ENCODE measurements around the gene THRAP3. TPM values are rescaled to one million over a fixed set of nuclear protein-coding genes. Genes with fewer than 3 reads are reported as not detected.

THRAP3 gene
- polyA plus RNA-seq, 1 experiment: 76.0 TPM

DNA sequence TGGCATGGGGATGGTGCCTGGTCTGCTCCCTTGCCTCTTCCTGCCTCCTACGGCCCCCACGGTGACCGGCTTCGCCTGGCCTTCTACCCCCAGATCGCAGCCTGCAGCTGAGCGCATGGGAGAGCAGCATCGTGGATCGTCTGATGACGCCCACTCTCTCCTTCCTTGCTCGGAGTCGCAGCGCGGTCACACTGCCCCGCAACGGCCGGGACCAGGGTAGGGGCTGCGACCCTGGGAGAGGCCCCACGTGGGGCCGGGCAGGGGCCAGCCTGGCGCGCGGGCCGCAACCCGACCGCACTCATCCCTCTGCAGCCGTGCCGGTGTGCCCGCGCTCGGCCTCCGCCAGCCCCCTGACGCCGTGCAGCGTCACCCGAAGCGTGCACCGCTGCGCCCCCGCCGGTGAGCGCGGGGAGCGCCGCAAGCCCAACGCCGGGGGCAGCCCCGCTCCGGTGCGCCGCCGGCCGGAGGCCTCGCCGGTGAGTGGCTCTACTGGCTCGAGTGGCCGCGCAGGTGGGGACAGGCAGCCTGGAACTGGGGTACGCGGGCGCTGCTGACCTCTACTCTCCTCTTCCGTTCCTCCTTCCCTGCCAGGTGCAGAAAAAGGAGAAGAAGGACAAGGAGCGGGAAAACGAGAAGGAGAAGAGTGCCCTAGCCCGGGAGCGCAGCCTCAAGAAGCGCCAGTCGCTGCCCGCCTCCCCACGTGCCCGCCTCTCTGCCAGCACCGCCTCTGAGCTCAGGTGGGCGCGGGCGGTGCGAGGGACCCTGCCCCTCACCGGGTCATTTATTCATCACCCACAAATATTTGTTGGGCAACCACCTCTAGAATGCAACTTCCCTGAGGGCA is 47.9 kb upstream of the THRAP3 start:
- Histone ChIP-seq H3K9me3 (ENCODE audit: control insufficient read depth, insufficient read depth, low read length) (no peaks in the 10 kb centered on the region; the same call in 1 of the 2 replicates), H3K27me3 (ENCODE audit: control insufficient read depth, insufficient read depth, low read length) (no peaks in the 10 kb centered on the region), H3K4me3 (ENCODE audit: low read depth, low read length) (no peak overlapping the region), H3K27ac (ENCODE audit: low read depth, low read length) (no peak overlapping the region)
- TF ChIP-seq, protein P1, sequence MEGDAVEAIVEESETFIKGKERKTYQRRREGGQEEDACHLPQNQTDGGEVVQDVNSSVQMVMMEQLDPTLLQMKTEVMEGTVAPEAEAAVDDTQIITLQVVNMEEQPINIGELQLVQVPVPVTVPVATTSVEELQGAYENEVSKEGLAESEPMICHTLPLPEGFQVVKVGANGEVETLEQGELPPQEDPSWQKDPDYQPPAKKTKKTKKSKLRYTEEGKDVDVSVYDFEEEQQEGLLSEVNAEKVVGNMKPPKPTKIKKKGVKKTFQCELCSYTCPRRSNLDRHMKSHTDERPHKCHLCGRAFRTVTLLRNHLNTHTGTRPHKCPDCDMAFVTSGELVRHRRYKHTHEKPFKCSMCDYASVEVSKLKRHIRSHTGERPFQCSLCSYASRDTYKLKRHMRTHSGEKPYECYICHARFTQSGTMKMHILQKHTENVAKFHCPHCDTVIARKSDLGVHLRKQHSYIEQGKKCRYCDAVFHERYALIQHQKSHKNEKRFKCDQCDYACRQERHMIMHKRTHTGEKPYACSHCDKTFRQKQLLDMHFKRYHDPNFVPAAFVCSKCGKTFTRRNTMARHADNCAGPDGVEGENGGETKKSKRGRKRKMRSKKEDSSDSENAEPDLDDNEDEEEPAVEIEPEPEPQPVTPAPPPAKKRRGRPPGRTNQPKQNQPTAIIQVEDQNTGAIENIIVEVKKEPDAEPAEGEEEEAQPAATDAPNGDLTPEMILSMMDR (IDR thresholded peaks at IDR 0.05; ENCODE audit: low read depth, low read length): no peak
- ChIA-PET POLR2A (no interaction called here), CTCF (interaction anchor here (1.4 kb wide), 1 partner anchor 109 kb away, joined by 4 read pairs; no protein-coding TSS in a partner anchor)
- no peak for DNase-seq (ENCODE audit: low read depth, low spot score)

DNA sequence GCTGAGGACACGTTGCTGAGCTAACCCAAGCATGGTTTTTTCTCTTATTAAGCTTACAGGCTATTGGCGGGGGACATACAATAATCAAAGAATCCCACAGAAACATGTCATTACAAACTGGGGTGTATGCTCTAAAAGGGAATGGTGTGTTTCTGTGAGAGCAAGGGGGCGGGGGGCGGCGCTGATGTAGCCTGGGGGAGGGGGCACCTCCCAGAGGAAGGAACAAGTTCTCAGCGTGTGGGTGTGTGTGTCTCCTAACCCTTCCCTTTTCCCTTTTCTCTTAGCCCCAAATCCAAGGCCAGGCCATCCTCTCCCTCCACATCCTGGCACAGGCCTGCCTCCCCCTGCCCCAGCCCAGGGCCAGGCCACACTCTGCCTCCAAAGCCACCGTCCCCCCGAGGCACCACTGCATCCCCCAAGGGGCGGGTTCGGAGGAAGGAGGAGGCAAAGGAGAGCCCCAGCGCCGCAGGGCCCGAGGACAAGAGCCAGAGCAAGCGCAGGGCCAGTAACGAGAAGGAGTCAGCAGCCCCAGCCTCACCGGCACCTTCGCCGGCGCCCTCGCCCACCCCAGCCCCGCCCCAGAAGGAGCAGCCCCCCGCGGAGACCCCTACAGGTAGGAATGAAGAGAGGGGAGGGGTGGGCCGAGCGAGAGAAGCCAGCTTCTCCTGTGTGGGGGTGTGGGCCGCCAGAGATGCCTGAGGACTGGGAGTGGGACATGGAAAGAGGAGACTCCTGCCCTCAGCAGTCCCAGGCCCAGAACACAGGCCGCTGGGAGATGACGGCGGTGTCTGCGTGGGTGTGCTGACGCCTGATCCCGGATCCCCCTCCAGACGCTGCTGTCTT is 46.4 kb upstream of the THRAP3 start:
- Histone ChIP-seq H3K4me3 (ENCODE audit: low read depth, low read length) (no peak overlapping the region), H3K27me3 (ENCODE audit: control insufficient read depth, insufficient read depth, low read length) (no peaks in the 10 kb centered on the region), H3K27ac (ENCODE audit: low read depth, low read length) (no peak overlapping the region), H3K9me3 (ENCODE audit: control insufficient read depth, insufficient read depth, low read length) (no peaks in the 10 kb centered on the region; the same call in 1 of the 2 replicates)
- CTCF ChIA-PET: interaction anchor here (1.4 kb wide), 1 partner anchor 108 kb away, joined by 4 read pairs; no protein-coding TSS in a partner anchor
- TF ChIP-seq, protein P1 (IDR thresholded peaks at IDR 0.05; ENCODE audit: low read depth, low read length): no peak
- no peak for DNase-seq (ENCODE audit: low read depth, low spot score)
- POLR2A ChIA-PET: no interaction called here

DNA sequence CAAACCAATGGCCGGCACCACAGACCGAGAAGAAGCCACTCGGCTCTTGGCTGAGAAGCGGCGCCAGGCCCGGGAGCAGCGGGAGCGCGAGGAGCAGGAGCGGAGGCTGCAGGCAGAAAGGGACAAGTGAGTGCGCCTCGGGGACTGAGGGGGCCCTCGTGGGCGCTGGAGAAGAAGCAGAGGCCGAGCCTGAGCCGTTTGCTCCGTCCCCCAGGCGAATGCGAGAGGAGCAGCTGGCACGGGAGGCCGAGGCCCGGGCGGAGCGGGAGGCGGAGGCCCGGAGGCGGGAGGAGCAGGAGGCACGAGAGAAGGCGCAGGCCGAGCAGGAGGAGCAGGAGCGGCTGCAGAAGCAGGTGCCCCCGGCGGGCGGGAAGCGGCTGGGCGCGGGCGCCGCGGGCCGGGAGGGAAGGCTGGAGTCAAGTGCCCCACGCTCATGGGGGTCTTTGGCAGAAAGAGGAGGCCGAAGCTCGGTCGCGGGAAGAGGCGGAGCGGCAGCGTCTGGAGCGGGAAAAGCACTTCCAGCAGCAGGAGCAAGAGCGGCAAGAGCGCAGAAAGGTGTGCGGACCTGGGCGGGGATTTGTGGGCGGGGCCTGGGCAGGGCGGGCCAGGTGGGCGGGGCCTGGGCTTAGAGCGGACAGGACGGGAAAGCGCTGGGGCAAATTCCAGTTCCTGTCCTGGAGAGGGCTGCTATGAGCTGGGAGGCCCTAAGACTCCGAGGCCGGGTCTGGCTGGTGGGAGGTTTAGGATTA is 45.6 kb upstream of the THRAP3 start:
- no peak overlapping the region for H3K4me3 ChIP-seq (ENCODE audit: low read depth, low read length)
- H3K27ac ChIP-seq (ENCODE audit: low read depth, low read length): no peak overlapping the region
- no peaks in the 10 kb centered on the region; the same call in 1 of the 2 replicates for H3K9me3 ChIP-seq (ENCODE audit: control insufficient read depth, insufficient read depth, low read length)
- CTCF ChIA-PET: interaction anchor here (0.6 to 1.6 kb wide), 3 partner anchors 10 to 103 kb away, joined by 3 to 7 read pairs (median 6); no protein-coding TSS in a partner anchor
- DNase-seq (ENCODE audit: low read depth, low spot score): no peak
- H3K27me3 ChIP-seq (ENCODE audit: control insufficient read depth, insufficient read depth, low read length): no peaks in the 10 kb centered on the region
- POLR2A ChIA-PET: no interaction called here
- TF ChIP-seq, protein P1 (IDR thresholded peaks at IDR 0.05; ENCODE audit: low read depth, low read length): no peak

DNA sequence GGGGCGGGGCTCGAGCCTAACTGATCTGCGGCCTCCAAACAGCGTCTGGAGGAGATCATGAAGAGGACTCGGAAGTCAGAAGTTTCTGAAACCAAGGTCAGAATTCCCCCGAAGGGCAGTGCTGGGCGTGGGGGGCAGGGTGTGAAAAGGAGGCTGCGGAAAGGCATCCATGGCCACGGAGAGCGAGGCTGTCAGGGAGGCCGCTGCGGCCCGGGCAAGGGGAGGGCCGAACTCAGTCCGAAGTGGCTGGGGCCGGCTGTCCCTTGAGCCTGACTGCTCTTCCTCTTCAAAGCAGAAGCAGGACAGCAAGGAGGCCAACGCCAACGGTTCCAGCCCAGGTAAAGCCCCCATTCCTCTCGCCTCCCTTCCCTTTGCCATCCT is 45.0 kb upstream of the THRAP3 start:
- CTCF ChIA-PET: interaction anchor here (1.0 to 1.6 kb wide), 2 partner anchors 9 to 29 kb away, joined by 3 to 6 read pairs; no protein-coding TSS in a partner anchor
- Histone ChIP-seq H3K27ac (ENCODE audit: low read depth, low read length) (no peak overlapping the region), H3K9me3 (ENCODE audit: control insufficient read depth, insufficient read depth, low read length) (no peaks in the 10 kb centered on the region; the same call in 1 of the 2 replicates), H3K4me3 (ENCODE audit: low read depth, low read length) (no peak overlapping the region), H3K27me3 (ENCODE audit: control insufficient read depth, insufficient read depth, low read length) (no peaks in the 10 kb centered on the region)
- POLR2A ChIA-PET: interaction anchor here (0.6 kb wide), 1 partner anchor 92 kb away, joined by 3 read pairs; no protein-coding TSS in a partner anchor
- TF ChIP-seq, protein P1 (IDR thresholded peaks at IDR 0.05; ENCODE audit: low read depth, low read length): no peak
- no peak for DNase-seq (ENCODE audit: low read depth, low spot score)
